C4-2B (cell line): Measurements from ENCODE around the gene MYO15A.

Experiments
- CTCF ChIP-seq: fragments of 450-650 bp; conservative IDR thresholded peaks from 2 replicates; pipeline ENCODE4 v1.5.1; 2017; ENCODE audit warnings: mild to moderate bottlenecking
- ZFX ChIP-seq: fragments of 450-650 bp; IDR thresholded peaks from 2 replicates; pipeline ENCODE4 v1.6.1; 2017

- TF ChIP-seq CTCF: no peak
- TF ChIP-seq ZFX: 0 out of 2 replicates have a peak, but pooled peaks have one; percentile 25
Measured at GRCh38 chr17:18185391-18185790, 76.8 kb downstream of the MYO15A start.
